HG03097 (cell line): ENCODE measurements around the gene ANO1.
"Not testable (repeated sequence)": the region's sequence is repeated elsewhere in the genome, so short reads cannot be mapped to it uniquely, and the experiment has no call there.

Experiments
- ATAC-seq: cut with Tn5 transposase; IDR thresholded peaks from one replicate; pipeline ENCODE4 v1.9.1; 2021; ENCODE audit not compliant: unreplicated experiment, low FRiP score

ANO1 gene

GRCh38 chr11:70078095-70078780, at the start of gene ANO1:
Gene ANO1, plus strand, starts transcription at chr11:70078317. Its CDS starts 290 bp downstream, at chr11:70078607.
- ATAC-seq: no peak

- no peak for ATAC-seq
These were observed 48.8 kb upstream of the ANO1 start for GRCh38 chr11:70029115-70029860.

GRCh38 chr11:70029861-70030380, 48.2 kb upstream of the ANO1 start:
- ATAC-seq: no peak

GRCh38 chr11:70030412-70030811, 47.7 kb upstream of the ANO1 start:
- ATAC-seq: no peak

- ATAC-seq: no peak
These were observed 46.3 kb upstream of the ANO1 start for GRCh38 chr11:70031631-70032469.

GRCh38 chr11:70032470-70032795, 45.7 kb upstream of the ANO1 start:
- no peak for ATAC-seq

GRCh38 chr11:70032943-70033710, 45.0 kb upstream of the ANO1 start:
- no peak for ATAC-seq

GRCh38 chr11:70033711-70034070, 44.4 kb upstream of the ANO1 start:
- ATAC-seq: no peak

- no peak for ATAC-seq
These were observed 43.3 kb upstream of the ANO1 start for GRCh38 chr11:70034740-70035365.

- ATAC-seq: not testable (repeated sequence)
These were observed 42.5 kb upstream of the ANO1 start for GRCh38 chr11:70035665-70036064.

- no peak for ATAC-seq
These were observed 40.9 kb upstream of the ANO1 start for GRCh38 chr11:70036971-70037882.

- no peak for ATAC-seq
These were observed 39.9 kb upstream of the ANO1 start for GRCh38 chr11:70038034-70038834.

- no peak for ATAC-seq
These were observed 37.7 kb upstream of the ANO1 start for GRCh38 chr11:70040452-70040851.

- ATAC-seq: no peak
These were observed 37.1 kb upstream of the ANO1 start for GRCh38 chr11:70040869-70041501.

GRCh38 chr11:70043482-70043881, 34.6 kb upstream of the ANO1 start:
- ATAC-seq: no peak

GRCh38 chr11:70046089-70046488, 32.0 kb upstream of the ANO1 start:
- no peak for ATAC-seq

- ATAC-seq: no peak
These were observed 29.7 kb upstream of the ANO1 start for GRCh38 chr11:70048279-70049024.
